Activated T-cell treated with anti-CD3 and anti-CD28 coated beads, Interleukin-2, amount 50 U/mL, for 72 hours (primary cell): Measurements from ENCODE around the gene NKD1. TPM values are rescaled to one million over a fixed set of nuclear protein-coding genes. Genes with fewer than 3 reads are reported as not detected.
A peak's percentile ranks its signal among the peaks of the same experiment; 100 is the strongest.
"Not testable (repeated sequence)": the region's sequence is repeated elsewhere in the genome, so short reads cannot be mapped to it uniquely, and the experiment has no call there.

ENCODE experiments used
- ATAC-seq, 2 donors: fragments of 150-1000 bp; cut with Tn5 transposase; replicated peaks in 1 of 2; 2 replicates each; pipeline ENCODE4 v1.10.0; 2021; ENCODE audit warnings: moderate library complexity in 2 of 2, mild to moderate bottlenecking in 1 of 2
- DNase-seq, 2 donors: peaks; one replicate each; pipeline ENCODE4 v3.0.0; 2021 to 2022; ENCODE audit warnings: mixed read lengths in 1 of 2
- H3K27ac Mint-ChIP-seq: one replicate; pipeline ENCODE4 v1.8.0; 2022; ENCODE audit warnings: mild to moderate bottlenecking, moderate library complexity, mixed read lengths
- H3K27me3 Mint-ChIP-seq: one replicate; pipeline ENCODE4 v1.8.0; 2022; ENCODE audit warnings: low read depth, mixed read lengths
- H3K36me3 Mint-ChIP-seq, 2 donors: one replicate each; pipeline ENCODE4 v1.8.0; 2022; ENCODE audit warnings: mixed read lengths in 2 of 2, mild to moderate bottlenecking in 1 of 2; ENCODE audit not compliant: insufficient read depth in 2 of 2
- H3K4me1 Mint-ChIP-seq: one replicate; pipeline ENCODE4 v1.8.0; 2022; ENCODE audit warnings: low read depth, mixed read lengths
- H3K4me3 Mint-ChIP-seq, 2 donors: one replicate each; pipeline ENCODE4 v1.8.0; 2022; ENCODE audit warnings: mild to moderate bottlenecking in 2 of 2, mixed read lengths in 2 of 2, moderate library complexity in 2 of 2
- H3K9me3 Mint-ChIP-seq, 2 donors: one replicate each; pipeline ENCODE4 v1.8.0; 2022; ENCODE audit warnings: mixed read lengths in 2 of 2
- total RNA-seq, 2 donors: library from RNA; stranded (reverse); gene quantifications; one replicate each; pipeline ENCODE4 v1.2.3, GENCODE V29; 2022

NKD1 gene
- total RNA-seq, 2 donors from 2014 or later, result 0.96 to 2.4 TPM

DNA sequence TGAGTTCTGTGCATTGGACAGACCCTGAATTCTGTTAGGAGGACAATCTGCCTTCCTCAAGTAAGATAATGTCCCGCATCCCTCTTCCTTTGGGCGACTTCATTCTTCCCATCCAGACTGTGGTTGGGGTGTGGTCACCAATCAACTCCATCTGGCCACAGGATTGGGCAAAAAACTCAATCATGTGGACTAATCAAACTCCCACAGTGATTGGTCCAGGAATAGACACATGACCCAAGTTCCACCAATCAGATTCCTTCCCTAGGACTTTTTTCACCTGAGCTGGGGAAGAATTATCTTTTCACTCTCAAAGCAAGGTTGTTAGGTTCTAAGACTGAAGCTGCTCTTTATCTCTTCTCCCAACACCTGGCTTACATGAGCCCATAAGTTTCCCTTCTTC, 13.2 kb upstream of the NKD1 start:
- Mint-ChIP-seq H3K27me3 (no peaks in the 10 kb centered on the region), H3K9me3 (peaks cover 3 to 4% of the 10 kb centered on the region in 2 donors), H3K4me1 (no peaks in the 10 kb centered on the region), H3K36me3 (peaks cover 0 to 1% of the 10 kb centered on the region in 2 donors), H3K27ac (no peak overlapping the region), H3K4me3 (no peak overlapping the region)
- ATAC-seq (no peak), DNase-seq (no peak)

DNA sequence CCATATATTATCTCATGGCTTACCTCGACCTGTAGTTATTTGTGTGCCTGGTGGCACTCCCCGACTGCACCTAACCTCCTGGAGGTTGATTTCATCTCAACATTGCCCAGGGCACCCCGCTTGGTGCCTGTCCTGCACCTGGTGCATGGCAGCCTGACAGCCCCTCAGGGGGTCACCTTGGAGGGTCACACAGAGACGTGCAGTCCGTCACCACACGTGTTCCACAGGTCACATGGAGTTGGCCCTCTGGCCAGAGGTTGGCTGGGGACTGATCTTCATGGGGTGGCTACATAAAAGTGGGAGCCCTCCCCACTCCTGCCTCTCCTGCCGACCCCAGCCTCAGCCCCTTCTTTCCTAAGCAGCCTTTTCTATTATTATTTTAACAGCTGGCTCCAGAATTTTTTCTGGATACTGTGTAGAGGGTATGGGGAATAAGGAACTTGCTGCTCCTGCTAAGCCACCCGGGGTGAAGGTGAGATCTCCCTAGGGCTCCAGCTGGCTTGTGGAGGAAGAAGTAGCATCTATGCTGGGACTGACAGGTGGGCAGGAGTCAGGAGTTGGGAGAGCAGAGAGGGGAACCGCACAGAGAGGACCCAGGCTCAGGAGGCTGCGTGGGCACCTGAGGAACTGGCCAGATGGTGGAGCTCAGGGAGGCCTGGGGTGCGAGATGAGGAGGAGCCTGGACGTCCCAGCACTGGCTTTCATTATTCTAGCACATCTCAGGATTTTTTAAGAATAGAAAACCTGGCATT, 12.5 kb upstream of the NKD1 start:
- H3K27me3 Mint-ChIP-seq, result no peaks in the 10 kb centered on the region
- DNase-seq (no peak), ATAC-seq (no peak)
- no peaks in the 10 kb centered on the region for H3K9me3 Mint-ChIP-seq
- H3K36me3 Mint-ChIP-seq, result no peaks in the 10 kb centered on the region
- H3K4me3 Mint-ChIP-seq, result no peak overlapping the region
- H3K27ac Mint-ChIP-seq, result no peak overlapping the region
- no peaks in the 10 kb centered on the region for H3K4me1 Mint-ChIP-seq

DNA sequence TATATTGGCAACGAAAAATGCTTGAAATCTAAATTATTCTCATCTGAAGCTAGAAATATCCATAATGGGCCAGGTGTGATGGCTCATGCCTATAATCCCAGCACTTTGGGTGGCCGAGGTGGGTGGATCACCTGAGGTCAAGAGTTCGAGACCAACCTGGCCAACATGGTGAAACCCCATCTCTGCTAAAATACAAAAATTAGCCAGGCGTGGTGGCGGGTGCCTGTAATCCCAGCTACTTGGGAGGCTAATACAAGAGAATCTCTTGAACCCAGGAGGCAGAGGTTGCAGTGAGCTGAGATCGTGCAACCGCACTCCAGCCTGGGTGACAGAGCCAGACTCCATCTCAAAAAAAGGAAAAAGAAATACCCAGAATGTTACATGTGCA, 11.9 kb upstream of the NKD1 start:
- not testable (repeated sequence) for H3K27me3 Mint-ChIP-seq, H3K36me3 Mint-ChIP-seq, H3K27ac Mint-ChIP-seq, H3K4me1 Mint-ChIP-seq, ATAC-seq, DNase-seq, H3K9me3 Mint-ChIP-seq, H3K4me3 Mint-ChIP-seq

DNA sequence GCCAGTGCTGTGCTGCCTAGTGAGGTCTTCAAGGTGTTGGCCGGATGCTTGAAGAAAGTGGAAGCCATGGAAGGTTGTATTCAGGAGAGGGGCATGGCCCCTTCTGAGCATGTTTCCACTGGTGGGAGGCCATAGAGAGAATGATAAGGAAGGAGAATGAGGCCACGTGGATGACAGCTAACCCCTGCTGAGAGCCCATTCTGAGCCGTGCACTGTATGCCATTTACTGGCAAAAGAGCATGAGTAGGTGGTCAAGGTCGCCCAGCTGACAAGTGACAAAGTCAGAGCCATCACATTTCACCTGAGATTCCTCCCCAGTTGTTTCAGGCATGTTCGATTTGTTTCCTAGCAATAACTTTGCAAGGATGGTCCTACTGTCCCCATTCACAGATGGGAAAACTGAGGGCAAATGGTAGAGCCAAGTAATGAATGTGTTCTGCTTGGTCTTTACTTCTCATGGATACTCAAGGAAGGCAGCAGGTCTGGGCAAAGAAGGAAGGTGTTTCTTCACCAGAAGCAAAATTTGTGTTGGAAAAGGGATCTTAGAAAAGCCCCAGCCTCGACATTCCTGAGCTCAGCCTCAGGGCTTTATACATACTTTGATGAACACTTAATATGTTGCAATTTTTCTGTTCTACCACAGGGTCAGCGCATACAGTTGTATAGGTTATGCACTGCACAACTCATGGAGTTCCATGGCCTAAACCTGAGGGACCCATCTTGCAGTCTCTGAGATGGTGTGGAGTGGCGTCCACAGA, 10.5 kb upstream of the NKD1 start:
- ATAC-seq (no peak), DNase-seq (no peak)
- no peak overlapping the region for H3K27ac Mint-ChIP-seq
- no peaks in the 10 kb centered on the region for H3K36me3 Mint-ChIP-seq
- H3K4me3 Mint-ChIP-seq, result no peak overlapping the region
- H3K27me3 Mint-ChIP-seq, result no peaks in the 10 kb centered on the region
- H3K9me3 Mint-ChIP-seq, result no peaks in the 10 kb centered on the region
- no peaks in the 10 kb centered on the region for H3K4me1 Mint-ChIP-seq

DNA sequence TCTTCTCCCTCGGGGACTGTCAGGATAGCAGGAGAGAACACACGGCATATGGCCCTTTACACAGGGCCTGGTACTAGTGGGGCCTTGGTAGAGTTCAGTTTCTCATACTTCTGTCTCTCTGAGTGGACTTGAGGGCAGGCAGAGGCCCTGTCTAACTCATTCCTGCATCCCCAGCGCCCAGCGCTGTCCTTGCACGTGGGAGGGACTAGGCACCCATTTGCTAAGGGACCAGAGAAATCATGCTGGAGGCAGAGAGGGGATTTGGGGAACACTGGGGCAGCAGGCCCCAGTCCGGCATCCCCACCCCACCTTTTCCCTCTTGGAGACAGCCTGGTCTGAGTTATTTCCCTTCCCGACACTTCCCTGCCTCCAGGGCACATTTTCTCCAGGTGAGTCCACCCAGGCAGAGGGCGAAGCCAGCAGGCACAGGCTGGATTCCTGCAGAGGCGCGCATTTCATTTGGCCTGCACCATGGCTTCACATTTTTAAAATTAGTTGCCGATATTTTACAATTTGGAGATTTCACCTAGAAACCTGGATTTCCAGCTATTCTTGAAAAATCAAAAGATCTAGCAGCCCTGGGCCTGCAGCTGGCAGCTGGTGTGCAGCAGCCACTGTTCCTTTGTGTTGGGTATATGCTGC, 9.7 kb upstream of the NKD1 start:
- Mint-ChIP-seq H3K9me3 (peaks cover 3 to 6% of the 10 kb centered on the region in 2 donors), H3K27me3 (no peaks in the 10 kb centered on the region), H3K4me1 (no peaks in the 10 kb centered on the region), H3K27ac (no peak overlapping the region), H3K4me3 (no peak overlapping the region), H3K36me3 (peaks cover 0 to under 1% of the 10 kb centered on the region in 2 donors)
- DNase-seq (no peak), ATAC-seq (no peak)

DNA sequence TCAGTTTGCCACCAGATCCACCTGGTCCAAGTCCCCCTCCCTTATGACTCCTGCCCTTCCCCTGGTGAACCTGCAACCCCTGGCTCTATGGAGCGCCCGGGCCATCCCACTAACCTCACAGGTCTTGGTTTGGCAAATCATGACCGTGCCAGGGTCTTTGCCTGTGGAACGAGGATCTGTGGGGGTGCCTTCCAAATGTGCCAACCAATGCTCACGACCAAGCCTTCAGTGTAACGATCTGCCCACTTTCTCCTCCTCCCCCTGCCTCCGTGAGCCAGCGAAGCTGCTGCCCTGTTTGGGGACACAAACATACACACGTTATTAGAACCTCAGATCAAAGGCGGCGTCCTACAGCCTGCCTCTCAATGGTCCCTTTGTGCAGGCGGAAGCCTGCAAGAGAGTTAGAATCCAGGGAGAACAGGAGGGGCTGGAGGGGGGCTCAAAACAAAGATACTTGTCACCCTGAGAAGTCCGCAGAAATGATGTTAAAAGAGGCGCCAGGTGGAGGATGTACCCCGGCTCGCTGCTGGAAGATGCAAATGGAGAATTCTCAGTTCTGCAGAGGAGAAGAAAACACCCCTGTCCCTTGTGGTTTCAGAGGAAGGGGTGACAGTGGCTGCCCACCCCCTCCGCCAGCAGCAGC, 9.0 kb upstream of the NKD1 start:
- H3K4me3 Mint-ChIP-seq, result no peak overlapping the region
- H3K27ac Mint-ChIP-seq, result no peak overlapping the region
- H3K27me3 Mint-ChIP-seq, result no peaks in the 10 kb centered on the region
- no peaks in the 10 kb centered on the region for H3K4me1 Mint-ChIP-seq
- DNase-seq (no peak), ATAC-seq (no peak)
- H3K9me3 Mint-ChIP-seq, result peaks cover 9 to 11% of the 10 kb centered on the region in 2 donors
- peaks cover 6 to 7% of the 10 kb centered on the region in 2 donors for H3K36me3 Mint-ChIP-seq

DNA sequence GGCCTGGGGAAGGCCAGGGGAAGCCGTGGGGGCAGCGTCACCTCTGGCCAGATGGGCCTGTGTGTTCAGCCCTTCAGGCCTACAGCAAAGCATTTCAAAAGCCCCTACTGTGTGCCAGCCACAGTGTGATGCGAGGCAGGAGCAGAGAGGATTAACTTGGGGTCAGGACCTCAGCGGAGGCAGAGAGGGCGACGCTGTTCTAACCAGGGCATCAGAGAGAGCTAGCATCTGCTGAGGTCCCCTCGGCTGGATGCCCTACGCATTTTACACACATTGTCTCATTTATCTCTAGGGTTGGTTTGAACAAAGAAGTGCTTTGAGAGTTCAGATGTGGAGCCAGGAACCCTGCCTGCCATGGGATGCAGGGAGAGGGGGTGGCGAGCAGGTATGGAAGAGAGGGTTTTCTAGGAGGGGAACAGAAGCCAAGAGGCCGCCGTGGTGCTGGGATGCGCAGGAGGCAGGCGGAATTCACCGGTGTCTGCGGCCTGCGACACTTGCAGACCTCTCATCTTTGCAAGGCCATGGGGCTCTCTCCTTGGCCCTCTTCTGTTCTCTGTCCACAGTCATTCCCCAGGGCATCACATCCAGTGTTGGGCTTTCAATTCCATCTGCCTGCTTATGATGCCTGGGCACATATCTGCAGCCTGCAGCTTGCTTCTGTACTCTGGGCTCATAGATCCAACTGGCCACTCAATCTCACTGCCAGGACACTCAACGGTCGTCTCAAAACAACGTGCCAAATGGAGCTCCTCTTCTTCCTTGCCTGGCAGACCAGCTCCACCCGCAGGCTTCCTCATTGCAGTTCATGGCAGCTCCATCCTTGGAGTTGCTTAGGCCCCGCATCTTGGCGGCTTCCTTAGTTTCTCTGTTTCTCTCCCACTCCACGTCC, 8.1 kb upstream of the NKD1 start:
- Mint-ChIP-seq H3K4me3 (no peak overlapping the region), H3K27ac (no peak overlapping the region), H3K9me3 (peaks cover 9 to 13% of the 10 kb centered on the region in 2 donors), H3K4me1 (no peaks in the 10 kb centered on the region), H3K36me3 (peaks cover 8% of the 10 kb centered on the region in 2 donors), H3K27me3 (no peaks in the 10 kb centered on the region)
- no peak for ATAC-seq
- DNase-seq, result no peak

DNA sequence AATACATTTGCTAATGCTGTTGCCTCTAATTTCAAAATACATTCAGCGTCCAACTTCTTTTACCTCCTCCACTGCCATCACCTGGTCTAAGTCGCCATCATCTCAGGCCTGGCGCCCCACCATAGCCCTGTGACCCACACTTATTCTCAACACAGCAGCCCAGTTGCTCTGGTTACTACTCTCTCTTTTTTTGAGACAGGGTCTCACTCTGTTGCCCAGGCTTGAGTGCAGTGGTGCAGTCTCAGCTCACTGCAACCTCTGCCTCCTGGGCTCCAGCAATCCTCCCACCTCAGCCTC, 7.5 kb upstream of the NKD1 start:
- ATAC-seq, result no peak
- Mint-ChIP-seq H3K36me3 (peaks cover 8% of the 10 kb centered on the region in 2 donors), H3K27me3 (no peaks in the 10 kb centered on the region), H3K27ac (no peak overlapping the region), H3K4me1 (no peaks in the 10 kb centered on the region), H3K4me3 (no peak overlapping the region), H3K9me3 (peaks cover 9 to 13% of the 10 kb centered on the region in 2 donors)
- DNase-seq, result no peak

DNA sequence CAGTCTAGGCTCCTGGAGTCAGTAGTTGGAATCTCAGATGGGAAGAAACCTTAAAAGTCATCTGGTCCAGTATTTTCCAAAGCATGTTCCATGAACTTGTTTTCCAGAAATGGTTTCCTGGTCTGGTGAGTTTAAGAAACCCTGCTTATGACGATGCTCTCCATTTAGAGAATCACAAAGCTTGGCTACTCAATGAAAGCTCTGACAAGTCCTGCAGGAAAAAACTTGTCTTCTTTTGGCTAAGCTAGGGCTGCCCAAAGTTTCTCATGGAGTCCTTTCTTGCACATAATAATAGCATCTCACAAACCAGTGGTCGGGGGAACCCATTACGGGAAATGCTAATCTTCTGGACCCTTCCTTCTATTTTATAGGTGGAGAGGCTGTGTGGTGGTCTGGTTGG, 5.5 kb upstream of the NKD1 start:
- peaks cover 8 to 10% of the 10 kb centered on the region in 2 donors for H3K36me3 Mint-ChIP-seq
- peaks cover 8% of the 10 kb centered on the region for H3K27me3 Mint-ChIP-seq
- H3K4me3 Mint-ChIP-seq, result no peak overlapping the region
- no peaks in the 10 kb centered on the region for H3K4me1 Mint-ChIP-seq
- ATAC-seq (no peak), DNase-seq (no peak)
- peaks cover 9 to 13% of the 10 kb centered on the region in 2 donors for H3K9me3 Mint-ChIP-seq
- no peak overlapping the region for H3K27ac Mint-ChIP-seq

DNA sequence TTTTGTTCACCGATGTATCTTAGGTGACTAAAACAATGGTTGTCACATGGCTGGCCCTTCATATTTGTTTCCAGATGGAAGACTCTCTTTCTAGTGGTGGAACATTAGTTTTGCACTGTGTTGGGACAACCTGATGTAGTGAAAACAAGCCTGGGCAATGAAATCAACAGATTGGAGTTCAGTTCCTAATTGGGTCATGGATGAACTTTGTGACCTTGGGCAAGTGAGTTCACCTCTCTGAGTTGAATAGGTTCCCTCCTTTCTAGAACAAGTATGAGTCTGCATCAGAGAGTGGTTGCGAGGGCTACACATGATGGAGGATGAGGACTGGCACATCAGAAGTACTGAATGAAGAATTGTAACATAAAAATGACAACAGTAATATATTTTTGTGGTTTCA, 2.1 kb upstream of the NKD1 start:
- ATAC-seq, result no peak
- no peak for DNase-seq
- H3K27ac Mint-ChIP-seq, result no peak overlapping the region
- peaks cover 8 to 10% of the 10 kb centered on the region in 2 donors for H3K36me3 Mint-ChIP-seq
- H3K4me3 Mint-ChIP-seq, result peak overlapping the region in 1 of 2 donors; percentile 4
- H3K9me3 Mint-ChIP-seq, result peaks cover 9 to 13% of the 10 kb centered on the region in 2 donors
- peaks cover 18% of the 10 kb centered on the region for H3K4me1 Mint-ChIP-seq
- peaks cover 21% of the 10 kb centered on the region for H3K27me3 Mint-ChIP-seq

DNA sequence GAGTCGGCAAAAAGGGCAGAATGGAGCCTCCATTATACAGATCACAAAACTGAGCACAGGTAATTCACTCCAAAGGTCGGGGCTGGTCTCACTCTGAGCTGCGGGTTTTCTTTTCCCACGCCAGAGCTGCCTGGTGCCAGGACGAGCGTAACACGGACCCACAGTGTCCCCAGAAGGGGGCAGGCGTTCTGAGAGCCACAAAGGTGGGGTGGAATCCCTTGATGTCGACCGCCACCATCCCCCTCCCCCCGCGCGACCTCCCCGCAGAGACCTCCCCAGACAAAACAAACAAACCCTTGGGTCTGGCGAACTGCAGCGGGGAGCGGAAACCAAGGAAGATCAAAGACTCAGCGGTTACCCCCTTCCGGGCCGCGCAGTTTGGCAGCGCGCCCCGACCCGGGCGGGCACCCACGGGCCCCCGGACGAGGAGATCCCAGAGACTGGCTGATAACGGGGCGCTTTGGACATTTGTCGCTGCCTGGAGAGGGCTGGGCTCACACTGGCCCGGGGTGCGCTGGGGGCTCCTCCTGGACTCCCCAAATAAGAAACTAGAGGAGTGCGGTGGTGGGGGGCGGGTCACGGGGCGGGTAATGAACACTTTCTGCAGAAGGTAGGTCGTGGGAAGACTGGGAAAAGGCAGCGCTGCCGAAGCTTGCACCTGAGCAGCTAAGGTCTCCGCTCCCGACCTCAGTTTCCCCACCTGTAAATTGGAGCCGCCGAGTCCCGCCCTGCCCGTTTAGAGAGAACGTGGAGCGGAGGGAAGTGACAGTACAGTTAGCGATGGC, 664 bp upstream of the NKD1 start:
- peaks cover 9 to 13% of the 10 kb centered on the region in 2 donors for H3K9me3 Mint-ChIP-seq
- peaks cover 8 to 10% of the 10 kb centered on the region in 2 donors for H3K36me3 Mint-ChIP-seq
- peak overlapping the region; percentile 95 to 98 for H3K4me3 Mint-ChIP-seq
- DNase-seq (peak; percentile 75 to 79), ATAC-seq (peak; percentile 74 to 79)
- peak overlapping the region; percentile 79 for H3K27ac Mint-ChIP-seq
- peaks cover 21% of the 10 kb centered on the region for H3K27me3 Mint-ChIP-seq
- peaks cover 18% of the 10 kb centered on the region for H3K4me1 Mint-ChIP-seq
